DND-41 (cell line): ENCODE measurements around the gene SMAD5.

Experiments
- ATAC-seq: fragments of 200-7000 bp; cut with Tn5 transposase; 3 replicates; pipeline ENCODE4 v1.9.1; 2021; ENCODE audit warnings: low read depth; ENCODE audit not compliant: insufficient read depth
- DNase-seq: peaks from one replicate; pipeline ENCODE4 v3.0.0-alpha.2; 2020
- H2AFZ ChIP-seq: 2 replicates; pipeline ENCODE4 v1.6.0; 2012; ENCODE audit warnings: low read depth, low read length
- H3K27ac ChIP-seq: 2 replicates; pipeline ENCODE4 v1.5.1; 2012; ENCODE audit warnings: low read length, inconsistent platforms
- H3K27me3 ChIP-seq: fragments of 200-600 bp; sonication (generic); 2 replicates; pipeline ENCODE4 v1.6.0; 2012; ENCODE audit warnings: low read length, mild to moderate bottlenecking, inconsistent platforms; ENCODE audit not compliant: insufficient read depth, poor library complexity
- H3K36me3 ChIP-seq: 2 replicates; pipeline ENCODE4 v1.5.1; 2012; ENCODE audit warnings: low read length, inconsistent platforms; ENCODE audit not compliant: insufficient read depth
- H3K4me1 ChIP-seq: 2 replicates; pipeline ENCODE4 v1.5.1; 2012; ENCODE audit warnings: mild to moderate bottlenecking, low read length; ENCODE audit not compliant: insufficient read depth
- H3K4me2 ChIP-seq: 2 replicates; pipeline ENCODE4 v1.6.0; 2012; ENCODE audit warnings: mild to moderate bottlenecking, moderate library complexity, low read length, inconsistent platforms; ENCODE audit not compliant: insufficient read depth
- H3K4me3 ChIP-seq, 2 experiments: fragments of 200-600 bp in 1 of 2; shearing (Covaris generic) in 1 of 2; 2 replicates each; pipeline ENCODE4 v1.5.1; 2012 to 2016; ENCODE audit warnings: inconsistent platforms in 2 of 2, low read length in 2 of 2, mild to moderate bottlenecking in 2 of 2, low read depth in 1 of 2, moderate library complexity in 1 of 2
- H3K79me2 ChIP-seq: 2 replicates; pipeline ENCODE4 v1.6.0; 2012; ENCODE audit warnings: low read length, inconsistent platforms; ENCODE audit not compliant: insufficient read depth
- H3K9ac ChIP-seq: 2 replicates; pipeline ENCODE4 v1.6.0; 2012; ENCODE audit warnings: low read depth, mild to moderate bottlenecking, inconsistent platforms, low read length, moderate library complexity
- H3K9me3 ChIP-seq: 2 replicates; pipeline ENCODE4 v1.5.1; 2012; ENCODE audit warnings: low read length, moderate library complexity, mild to moderate bottlenecking, inconsistent platforms; ENCODE audit not compliant: insufficient read depth, severe bottlenecking
- H4K20me1 ChIP-seq: 2 replicates; pipeline ENCODE4 v1.6.0; 2012; ENCODE audit warnings: low read length; ENCODE audit not compliant: insufficient read depth
- EZH2 ChIP-seq: IDR thresholded peaks from 3 replicates; pipeline ENCODE4 v1.6.1; 2012; ENCODE audit warnings: borderline replicate concordance, low read depth, mild to moderate bottlenecking, moderate library complexity, low read length, inconsistent platforms; ENCODE audit not compliant: severe bottlenecking
- TF ChIP-seq, protein P1 (sequence below): IDR thresholded peaks from 2 replicates; pipeline ENCODE4 v1.5.1; 2012; ENCODE audit warnings: borderline replicate concordance, low read length, moderate library complexity, mild to moderate bottlenecking; ENCODE audit not compliant: poor library complexity, severe bottlenecking; ENCODE audit errors: extremely low read depth

SMAD5 gene

DNA sequence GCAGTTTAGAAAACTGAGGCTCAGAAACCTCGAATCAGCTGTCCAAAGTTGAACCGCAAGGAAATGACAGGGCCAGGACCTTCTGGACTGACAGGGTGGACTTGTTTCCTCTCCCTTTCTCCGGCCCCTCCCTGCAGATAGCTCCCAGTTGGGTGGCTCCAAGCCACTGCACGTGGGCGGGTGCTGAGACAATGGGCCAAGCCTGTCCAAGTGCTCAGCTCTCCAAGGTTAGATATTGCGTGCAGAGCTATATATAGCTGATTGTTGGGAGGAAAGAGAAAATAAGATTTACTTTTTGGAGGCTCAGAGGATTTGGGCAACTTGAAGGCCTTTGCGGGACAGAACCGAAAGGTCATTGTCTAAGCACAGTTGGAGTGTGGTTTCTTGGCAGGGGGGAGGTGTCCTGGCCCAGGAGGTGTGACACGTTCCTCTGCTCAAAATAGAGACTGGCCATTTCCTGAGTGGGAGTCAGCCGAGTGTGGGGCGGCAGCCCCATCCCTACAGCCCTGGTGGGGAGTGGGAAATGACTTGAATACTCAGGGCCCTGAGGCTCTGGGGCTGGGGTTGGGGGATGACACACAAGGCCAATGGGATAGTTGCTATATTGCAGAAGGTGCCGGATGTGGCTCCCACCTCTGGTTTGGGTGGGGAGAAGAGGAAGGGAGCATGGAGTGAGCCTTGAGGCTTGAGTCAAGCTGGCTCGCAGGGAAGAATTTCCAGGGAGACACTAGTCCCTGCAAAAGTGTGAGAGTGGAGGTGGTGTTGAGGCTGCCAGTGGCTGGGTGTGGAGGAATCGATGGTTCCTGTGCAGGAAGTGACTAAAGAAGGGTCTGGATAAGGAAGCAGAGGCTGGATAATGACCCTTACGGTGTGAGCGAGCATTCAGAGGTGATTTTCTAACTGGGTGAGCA, 44.4 kb upstream of the SMAD5 start:
- Histone ChIP-seq H3K27ac (no peak overlapping the region), H4K20me1 (no peaks in the 10 kb centered on the region), H3K4me2 (no peak overlapping the region), H3K36me3 (no peaks in the 10 kb centered on the region), H3K27me3 (peaks cover 4% of the 10 kb centered on the region), H3K9me3 (no peaks in the 10 kb centered on the region), H3K9ac (no peak overlapping the region), H2AFZ (no peak overlapping the region), H3K4me3 (no peak overlapping the region), H3K4me1 (no peaks in the 10 kb centered on the region), H3K79me2 (no peaks in the 10 kb centered on the region)
- no peak for DNase-seq
- ATAC-seq, result no peak
- TF ChIP-seq EZH2, result no peak
- TF ChIP-seq, protein P1, sequence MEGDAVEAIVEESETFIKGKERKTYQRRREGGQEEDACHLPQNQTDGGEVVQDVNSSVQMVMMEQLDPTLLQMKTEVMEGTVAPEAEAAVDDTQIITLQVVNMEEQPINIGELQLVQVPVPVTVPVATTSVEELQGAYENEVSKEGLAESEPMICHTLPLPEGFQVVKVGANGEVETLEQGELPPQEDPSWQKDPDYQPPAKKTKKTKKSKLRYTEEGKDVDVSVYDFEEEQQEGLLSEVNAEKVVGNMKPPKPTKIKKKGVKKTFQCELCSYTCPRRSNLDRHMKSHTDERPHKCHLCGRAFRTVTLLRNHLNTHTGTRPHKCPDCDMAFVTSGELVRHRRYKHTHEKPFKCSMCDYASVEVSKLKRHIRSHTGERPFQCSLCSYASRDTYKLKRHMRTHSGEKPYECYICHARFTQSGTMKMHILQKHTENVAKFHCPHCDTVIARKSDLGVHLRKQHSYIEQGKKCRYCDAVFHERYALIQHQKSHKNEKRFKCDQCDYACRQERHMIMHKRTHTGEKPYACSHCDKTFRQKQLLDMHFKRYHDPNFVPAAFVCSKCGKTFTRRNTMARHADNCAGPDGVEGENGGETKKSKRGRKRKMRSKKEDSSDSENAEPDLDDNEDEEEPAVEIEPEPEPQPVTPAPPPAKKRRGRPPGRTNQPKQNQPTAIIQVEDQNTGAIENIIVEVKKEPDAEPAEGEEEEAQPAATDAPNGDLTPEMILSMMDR, result no peak

DNA sequence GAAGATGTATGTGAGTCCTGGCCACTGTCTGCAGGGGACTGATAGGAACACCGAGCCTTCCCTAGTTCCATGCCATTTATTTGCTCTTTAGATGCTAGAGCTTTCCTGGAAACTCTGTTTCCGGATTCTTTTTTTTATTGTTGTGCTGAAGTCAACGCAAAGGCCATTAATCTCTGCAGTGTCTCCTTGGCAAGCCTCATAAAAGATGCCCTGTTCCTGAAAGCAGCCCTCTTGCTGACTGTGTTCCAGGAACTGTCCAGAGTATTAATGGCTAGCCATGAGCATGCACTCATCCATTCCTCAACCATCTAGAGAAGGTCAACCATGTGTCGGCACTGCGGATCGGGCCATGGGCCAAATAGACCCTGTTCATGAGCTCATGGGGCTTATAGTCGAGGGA, 42.9 kb upstream of the SMAD5 start:
- ATAC-seq (no peak), DNase-seq (no peak)
- Histone ChIP-seq H3K4me3 (no peak overlapping the region), H2AFZ (no peak overlapping the region), H3K9ac (no peak overlapping the region), H3K4me1 (no peaks in the 10 kb centered on the region), H3K79me2 (no peaks in the 10 kb centered on the region), H4K20me1 (no peaks in the 10 kb centered on the region), H3K36me3 (no peaks in the 10 kb centered on the region), H3K4me2 (no peak overlapping the region), H3K9me3 (no peaks in the 10 kb centered on the region), H3K27me3 (peaks cover 10% of the 10 kb centered on the region), H3K27ac (no peak overlapping the region)
- no peak for TF ChIP-seq EZH2
- TF ChIP-seq, protein P1, result no peak

DNA sequence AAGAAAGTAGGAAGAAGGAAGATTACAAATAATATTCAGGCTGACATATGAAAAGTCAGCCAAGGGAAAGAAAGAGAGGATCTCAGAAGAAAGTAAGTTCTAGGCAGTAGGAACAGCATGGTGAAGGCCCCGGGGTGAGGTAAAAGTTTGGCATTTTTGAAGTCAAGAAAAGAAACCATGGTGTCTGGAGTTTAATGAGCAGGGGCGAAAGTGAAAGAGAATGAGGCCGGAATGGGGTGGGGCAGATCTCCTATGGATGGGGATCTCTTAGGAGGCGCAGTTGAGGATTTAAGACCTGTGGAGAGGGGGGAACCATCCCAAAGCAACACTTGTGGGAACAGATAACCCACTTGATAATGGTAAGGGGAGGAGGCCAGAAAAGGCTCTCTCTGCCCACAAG, 42.3 kb upstream of the SMAD5 start:
- no peaks in the 10 kb centered on the region for H3K36me3 ChIP-seq
- no peaks in the 10 kb centered on the region for H4K20me1 ChIP-seq
- TF ChIP-seq, protein P1, result no peak
- no peak for TF ChIP-seq EZH2
- no peaks in the 10 kb centered on the region for H3K79me2 ChIP-seq
- no peaks in the 10 kb centered on the region for H3K9me3 ChIP-seq
- no peak overlapping the region for H3K27ac ChIP-seq
- DNase-seq, result no peak
- no peak overlapping the region for H3K4me3 ChIP-seq
- no peak overlapping the region for H2AFZ ChIP-seq
- no peak for ATAC-seq
- no peak overlapping the region for H3K9ac ChIP-seq
- H3K4me2 ChIP-seq, result no peak overlapping the region
- H3K27me3 ChIP-seq, result peaks cover 16% of the 10 kb centered on the region
- no peaks in the 10 kb centered on the region for H3K4me1 ChIP-seq
